GM12878 (cell line): ENCODE data around the gene MAP3K6. TPM values are rescaled to one million over a fixed set of nuclear protein-coding genes. Genes with fewer than 3 reads are reported as not detected.

Experiments used
- ATAC-seq: fragments of 200-7000 bp; cut with Tn5 transposase; 3 replicates; pipeline ENCODE4 v1.9.1; 2020; ENCODE audit warnings: mild to moderate bottlenecking, moderate library complexity
- BruUV-seq: library from RNA; stranded (reverse); fragments of 400-500 nt; replicated peaks from 2 replicates; lab custom pipeline; 2021; lab: Mats Ljungman, UMichigan
- CTCF ChIA-PET: fragments of 300-600 bp; sonication (Branson Sonifier 250); formaldehyde crosslinking; extraction: SDS; loops from one replicate; lab custom pipeline; 2021; ENCODE audit warnings: inconsistent platforms; lab: Yijun Ruan, JAX
- POLR2A ChIA-PET: fragments of 350-600 bp; formaldehyde crosslinking; extraction: SDS; loops from one replicate; lab custom pipeline; 2021; ENCODE audit warnings: inconsistent platforms; lab: Charles Lee
- RAD21 ChIA-PET: fragments of 300-600 bp; sonication (Branson Sonifier 250); formaldehyde crosslinking; loops from one replicate; lab custom pipeline; 2023; ENCODE audit warnings: antibody characterized with exemption; ENCODE audit not compliant: unreplicated experiment; lab: Charles Lee
- SMC1A ChIA-PET: fragments of 300-600 bp; sonication (Branson Sonifier 250); formaldehyde crosslinking; loops from one replicate; lab custom pipeline; 2023; ENCODE audit not compliant: unreplicated experiment, uncharacterized antibody; lab: Charles Lee
- DNase-seq: peaks from one replicate; pipeline ENCODE4 v3.0.0-alpha.2; 2011; ENCODE audit warnings: low read depth, low spot score
- FAIRE-seq: peaks from 3 replicates; lab custom pipeline; 2011; peaks lifted over from hg19 to GRCh38; lab: Jason Lieb, UNC
- H2AFZ ChIP-seq: 2 replicates; pipeline ENCODE4 v1.6.0; 2011; ENCODE audit warnings: low read depth, low read length, control low read depth; ENCODE audit not compliant: control insufficient read depth
- H3K27ac ChIP-seq: 2 replicates; pipeline ENCODE4 v1.5.1; 2011; ENCODE audit warnings: control low read depth; ENCODE audit not compliant: control insufficient read depth, insufficient read depth
- H3K27me3 ChIP-seq, 2 experiments: replicated peaks in 1 of 2; 2 replicates each; pipeline versions ENCODE4 v1.6.0 to v1.6.1; 2011; ENCODE audit warnings: low read length in 1 of 2; ENCODE audit not compliant: control insufficient read depth in 2 of 2, insufficient read depth in 2 of 2
- H3K36me3 ChIP-seq, 2 experiments: 2 replicates each; pipeline ENCODE4 v1.5.1; 2011; ENCODE audit warnings: low read length in 1 of 2; ENCODE audit not compliant: control insufficient read depth in 2 of 2, insufficient read depth in 2 of 2
- H3K4me1 ChIP-seq: 2 replicates; pipeline ENCODE4 v1.6.1; 2011; ENCODE audit warnings: mild to moderate bottlenecking, low read length, moderate library complexity, mixed read lengths; ENCODE audit not compliant: control insufficient read depth, insufficient read depth
- H3K4me2 ChIP-seq: 2 replicates; pipeline ENCODE4 v1.6.0; 2011; ENCODE audit warnings: control low read depth; ENCODE audit not compliant: control insufficient read depth, insufficient read depth
- H3K4me3 ChIP-seq: fragments of 200-600 bp; sonication (generic); 2 replicates; pipeline ENCODE4 v1.5.1; 2016
- H3K79me2 ChIP-seq: 2 replicates; pipeline ENCODE4 v1.6.0; 2011; ENCODE audit warnings: low read length; ENCODE audit not compliant: control insufficient read depth, insufficient read depth
- H3K9ac ChIP-seq: 2 replicates; pipeline ENCODE4 v1.8.0; 2011; ENCODE audit warnings: low read length, control low read depth, mixed read lengths; ENCODE audit not compliant: control insufficient read depth, insufficient read depth
- H3K9me3 ChIP-seq: replicated peaks from 3 replicates; pipeline ENCODE4 v1.5.1; 2011; ENCODE audit warnings: mild to moderate bottlenecking, low read length; ENCODE audit not compliant: control insufficient read depth, insufficient read depth
- H4K20me1 ChIP-seq: 2 replicates; pipeline ENCODE4 v1.6.0; 2011; ENCODE audit not compliant: control insufficient read depth, insufficient read depth
- CBX5 ChIP-seq: sonication (generic); IDR thresholded peaks from 2 replicates; pipeline ENCODE4 v1.6.1; 2016; ENCODE audit warnings: low read depth, moderate library complexity, mild to moderate bottlenecking, inconsistent platforms
- CHD1 ChIP-seq: IDR thresholded peaks from 2 replicates; pipeline ENCODE4 v1.6.1; 2012; ENCODE audit warnings: low read depth, low read length, improper control_type of control experiment
- GATAD2B ChIP-seq: fragments of 450-650 bp; conservative IDR thresholded peaks from 2 replicates; pipeline ENCODE4 v1.6.1; 2017; ENCODE audit warnings: low read depth, mild to moderate bottlenecking, moderate library complexity
- JUNB ChIP-seq: IDR thresholded peaks from 2 replicates; pipeline ENCODE4 v1.6.1; 2016; ENCODE audit warnings: antibody characterized with exemption, mild to moderate bottlenecking
- MTA2 ChIP-seq: fragments of 450-650 bp; IDR thresholded peaks from 2 replicates; pipeline ENCODE4 v1.6.1; 2016; ENCODE audit warnings: low read depth, mild to moderate bottlenecking, moderate library complexity
- SUPT20H ChIP-seq: IDR thresholded peaks from 2 replicates; pipeline ENCODE4 v1.6.1; 2011; ENCODE audit warnings: low read depth, mild to moderate bottlenecking, low read length, moderate library complexity, borderline replicate concordance; ENCODE audit not compliant: control insufficient read depth
- TCF7 ChIP-seq: IDR thresholded peaks from 2 replicates; pipeline ENCODE4 v1.6.1; 2014; ENCODE audit warnings: antibody characterized with exemption, borderline replicate concordance
- WRNIP1 ChIP-seq: IDR thresholded peaks from 2 replicates; pipeline ENCODE4 v1.6.1; 2011; ENCODE audit warnings: low read depth, low read length, improper control_type of control experiment, borderline replicate concordance
- ZNF384 ChIP-seq: IDR thresholded peaks from 2 replicates; pipeline ENCODE4 v1.6.1; 2012; ENCODE audit warnings: low read depth, mild to moderate bottlenecking, low read length, improper control_type of control experiment, borderline replicate concordance
- ZSCAN29 ChIP-seq: fragments of 450-650 bp; IDR thresholded peaks from 2 replicates; pipeline ENCODE4 v1.6.1; 2017; ENCODE audit warnings: mild to moderate bottlenecking, moderate library complexity
- WGBS: methylation state at CpG from one replicate; pipeline ENCODE4 v1.1.6; 2016; ENCODE audit warnings: low lambda C conversion rate; ENCODE audit not compliant: insufficient replicate concordance, insufficient coverage; ENCODE audit errors: missing lambda C conversion rate; 5-methylcytosine and 5-hydroxymethylcytosine counted together
- in situ Hi-C: fragments of 300-500 bp; cut with MboI; formaldehyde crosslinking; loops from 9 replicates; pipeline ENCODE4 v1.14.3; 2018; ENCODE audit warnings: mixed read lengths
- intact Hi-C: fragments of 100-400 bp; cut with micrococcal nuclease; formaldehyde crosslinking; loops from one replicate; pipeline ENCODE4 v1.14.2; 2022; ENCODE audit not compliant: unreplicated experiment
- polyA plus RNA-seq, 11 experiments: library from polyadenylated mRNA; depleted of rRNA in 4 of 11; unstranded in 6 of 11; stranded (reverse) in 5 of 11; fragments of >200 nt; fragmentation: Nextera tagmentation in 4 of 11; fragmentation: Illumina TruSeq in 1 of 11; extraction: Ambion mirVana in 4 of 11; extraction: Trizol in 1 of 11; gene quantifications; 1 replicate in 1 of 11; 2 replicates in 10 of 11; pipeline versions ENCODE4 v1.2.1 to v1.2.3, GENCODE V29; 2011 to 2016; ENCODE audit warnings: inconsistent platforms in 2 of 11, missing spikeins in 2 of 11, low read depth in 1 of 11
- total RNA-seq, 4 experiments: library from RNA; depleted of rRNA in 3 of 4; stranded (reverse); fragments of >200 nt in 3 of 4; fragmentation: Illumina TruSeq in 1 of 4; extraction: Trizol in 1 of 4; gene quantifications; 2 replicates each; pipeline versions ENCODE4 v1.2.1 to v1.2.3, GENCODE V29; 2013 to 2021
- TF ChIP-seq, protein P1 (sequence below): IDR thresholded peaks from 2 replicates; pipeline ENCODE4 v1.6.1; 2012; ENCODE audit warnings: mild to moderate bottlenecking, low read depth, low read length
- TF ChIP-seq, protein P2 (sequence below): IDR thresholded peaks from 2 replicates; pipeline ENCODE4 v1.6.1; 2012; ENCODE audit warnings: low read depth, low read length, improper control_type of control experiment

MAP3K6 gene
- total and polyA plus RNA-seq, 10 of the 15 experiments (the other 5 are each of a cell fraction or from before 2014, with no cell fraction given) = 0.15 to 3.4 (median 1.2) TPM; not detected in 1

DNA sequence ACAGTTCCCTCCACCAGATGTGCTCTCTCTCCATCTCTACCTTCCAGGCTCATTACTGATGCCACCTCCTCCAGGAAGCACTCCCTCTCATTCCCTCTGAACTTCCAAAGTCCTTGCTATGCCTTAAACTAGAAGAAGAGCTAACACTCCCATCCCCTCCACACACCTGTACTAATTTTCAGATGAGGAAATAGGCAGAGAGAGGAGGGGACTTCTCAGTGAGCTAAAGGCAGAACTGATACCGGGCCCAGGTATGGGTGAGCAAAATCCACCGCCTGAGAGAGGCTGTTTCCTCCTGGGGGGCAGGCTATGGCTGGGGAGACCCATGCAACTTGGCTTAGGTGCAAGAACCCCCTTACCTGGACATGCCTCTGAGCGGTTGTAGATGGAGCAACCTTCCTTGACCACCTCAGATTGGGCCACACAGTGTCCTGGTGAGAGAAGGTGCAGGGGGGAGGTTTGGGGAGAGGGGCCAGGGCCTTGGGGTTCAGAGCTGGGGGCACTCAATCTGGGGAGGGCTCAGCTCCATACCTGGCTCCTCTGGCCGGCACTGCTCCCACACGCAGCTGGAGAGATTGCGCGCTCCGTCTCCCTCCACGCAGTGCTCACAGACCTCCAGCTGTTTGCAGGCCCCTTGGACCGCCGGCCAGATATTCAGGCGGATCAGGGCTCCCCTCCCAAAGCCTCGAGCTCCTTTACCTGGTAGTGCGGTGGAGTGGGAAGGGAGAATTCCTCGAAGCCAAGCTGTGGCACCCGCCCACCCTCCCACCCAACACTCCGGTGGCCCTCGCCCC lies 15.4 kb upstream of the MAP3K6 start:
- DNase-seq = no peak
- TF ChIP-seq CBX5 (no peak), TCF7 (no peak), JUNB (no peak), ZSCAN29 (no peak), GATAD2B (no peak), MTA2 (no peak), SUPT20H (no peak), ZNF384 (no peak), CHD1 (no peak), WRNIP1 (no peak)
- TF ChIP-seq, protein P1, sequence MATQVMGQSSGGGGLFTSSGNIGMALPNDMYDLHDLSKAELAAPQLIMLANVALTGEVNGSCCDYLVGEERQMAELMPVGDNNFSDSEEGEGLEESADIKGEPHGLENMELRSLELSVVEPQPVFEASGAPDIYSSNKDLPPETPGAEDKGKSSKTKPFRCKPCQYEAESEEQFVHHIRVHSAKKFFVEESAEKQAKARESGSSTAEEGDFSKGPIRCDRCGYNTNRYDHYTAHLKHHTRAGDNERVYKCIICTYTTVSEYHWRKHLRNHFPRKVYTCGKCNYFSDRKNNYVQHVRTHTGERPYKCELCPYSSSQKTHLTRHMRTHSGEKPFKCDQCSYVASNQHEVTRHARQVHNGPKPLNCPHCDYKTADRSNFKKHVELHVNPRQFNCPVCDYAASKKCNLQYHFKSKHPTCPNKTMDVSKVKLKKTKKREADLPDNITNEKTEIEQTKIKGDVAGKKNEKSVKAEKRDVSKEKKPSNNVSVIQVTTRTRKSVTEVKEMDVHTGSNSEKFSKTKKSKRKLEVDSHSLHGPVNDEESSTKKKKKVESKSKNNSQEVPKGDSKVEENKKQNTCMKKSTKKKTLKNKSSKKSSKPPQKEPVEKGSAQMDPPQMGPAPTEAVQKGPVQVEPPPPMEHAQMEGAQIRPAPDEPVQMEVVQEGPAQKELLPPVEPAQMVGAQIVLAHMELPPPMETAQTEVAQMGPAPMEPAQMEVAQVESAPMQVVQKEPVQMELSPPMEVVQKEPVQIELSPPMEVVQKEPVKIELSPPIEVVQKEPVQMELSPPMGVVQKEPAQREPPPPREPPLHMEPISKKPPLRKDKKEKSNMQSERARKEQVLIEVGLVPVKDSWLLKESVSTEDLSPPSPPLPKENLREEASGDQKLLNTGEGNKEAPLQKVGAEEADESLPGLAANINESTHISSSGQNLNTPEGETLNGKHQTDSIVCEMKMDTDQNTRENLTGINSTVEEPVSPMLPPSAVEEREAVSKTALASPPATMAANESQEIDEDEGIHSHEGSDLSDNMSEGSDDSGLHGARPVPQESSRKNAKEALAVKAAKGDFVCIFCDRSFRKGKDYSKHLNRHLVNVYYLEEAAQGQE = no peak
- TF ChIP-seq, protein P2, sequence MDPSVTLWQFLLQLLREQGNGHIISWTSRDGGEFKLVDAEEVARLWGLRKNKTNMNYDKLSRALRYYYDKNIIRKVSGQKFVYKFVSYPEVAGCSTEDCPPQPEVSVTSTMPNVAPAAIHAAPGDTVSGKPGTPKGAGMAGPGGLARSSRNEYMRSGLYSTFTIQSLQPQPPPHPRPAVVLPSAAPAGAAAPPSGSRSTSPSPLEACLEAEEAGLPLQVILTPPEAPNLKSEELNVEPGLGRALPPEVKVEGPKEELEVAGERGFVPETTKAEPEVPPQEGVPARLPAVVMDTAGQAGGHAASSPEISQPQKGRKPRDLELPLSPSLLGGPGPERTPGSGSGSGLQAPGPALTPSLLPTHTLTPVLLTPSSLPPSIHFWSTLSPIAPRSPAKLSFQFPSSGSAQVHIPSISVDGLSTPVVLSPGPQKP = no peak
- ChIA-PET RAD21 (interaction anchor here (1.2 to 1.5 kb wide), 3 partner anchors 17 to 40 kb away, joined by 3 to 5 read pairs (median 3); partner anchors contain the start of gene SYTL1), SMC1A (no interaction called here), CTCF (interaction anchor here (0.6 to 1.8 kb wide), 10 partner anchors 13 to 86 kb away, joined by 3 to 9 read pairs (median 4); partner anchors contain the start of gene MAP3K6), POLR2A (no interaction called here)
- no peak; the same call in 2 of the 3 replicates for ATAC-seq
- in situ Hi-C loops (no loop called here), intact Hi-C loops (no loop called here)
- no TSS peak for BruUV-seq
- peaks cover 0 to 2% of the 10 kb centered on the region in 2 experiments; a peak in 2 of 4 replicates for H3K27me3 ChIP-seq
- 54% methylated on average over 18 of the region's 18 CpGs for WGBS
- no peak overlapping the region for H3K27ac ChIP-seq
- no peaks in the 10 kb centered on the region; the same call in 1 of the 2 replicates for H3K4me1 ChIP-seq
- H3K4me3 ChIP-seq = no peak overlapping the region
- H3K9ac ChIP-seq = no peak overlapping the region
- no peaks in the 10 kb centered on the region for H4K20me1 ChIP-seq
- no peak overlapping the region for H3K4me2 ChIP-seq
- no peak overlapping the region for H2AFZ ChIP-seq
- H3K9me3 ChIP-seq = no peaks in the 10 kb centered on the region
- FAIRE-seq = no peak
- H3K79me2 ChIP-seq = no peaks in the 10 kb centered on the region
- H3K36me3 ChIP-seq = no peaks in the 10 kb centered on the region
